ENCODE measurements around the gene GMPR.
"Not testable (repeated sequence)": the region's sequence is repeated elsewhere in the genome, so short reads cannot be mapped to it uniquely, and the experiment has no call there.

Gene GMPR

DNA sequence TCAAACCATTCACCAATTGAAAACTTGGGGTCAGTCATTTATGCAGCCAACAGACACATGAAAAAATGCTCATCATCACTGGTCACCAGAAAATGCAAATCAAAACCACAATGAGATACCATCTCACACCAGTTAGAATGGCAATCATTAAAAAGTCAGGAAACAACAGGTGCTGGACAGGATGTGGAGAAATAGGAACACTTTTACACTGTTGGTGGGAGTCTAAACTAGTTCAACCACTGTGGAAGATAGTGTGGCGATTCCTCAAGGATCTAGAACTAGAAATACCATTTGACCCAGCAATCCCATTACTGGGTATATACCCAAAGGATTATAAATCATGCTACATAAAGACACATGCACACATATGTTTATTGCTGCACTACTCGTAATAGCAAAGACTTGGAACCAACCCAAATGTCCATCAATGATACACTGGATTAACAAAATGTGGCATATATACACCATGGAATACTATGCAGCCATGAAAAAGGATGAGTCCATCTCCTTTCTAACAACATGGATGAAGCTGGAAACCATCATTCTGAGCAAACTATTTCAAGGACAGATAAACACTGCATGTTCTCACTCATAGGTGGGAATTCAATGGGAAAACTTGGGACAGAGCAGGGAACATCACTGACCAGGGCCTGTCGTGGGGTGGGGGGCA lies 13.2 kb upstream of the GMPR start:
- DNase-seq (ENCODE audit: low spot score): not testable (repeated sequence)

DNA sequence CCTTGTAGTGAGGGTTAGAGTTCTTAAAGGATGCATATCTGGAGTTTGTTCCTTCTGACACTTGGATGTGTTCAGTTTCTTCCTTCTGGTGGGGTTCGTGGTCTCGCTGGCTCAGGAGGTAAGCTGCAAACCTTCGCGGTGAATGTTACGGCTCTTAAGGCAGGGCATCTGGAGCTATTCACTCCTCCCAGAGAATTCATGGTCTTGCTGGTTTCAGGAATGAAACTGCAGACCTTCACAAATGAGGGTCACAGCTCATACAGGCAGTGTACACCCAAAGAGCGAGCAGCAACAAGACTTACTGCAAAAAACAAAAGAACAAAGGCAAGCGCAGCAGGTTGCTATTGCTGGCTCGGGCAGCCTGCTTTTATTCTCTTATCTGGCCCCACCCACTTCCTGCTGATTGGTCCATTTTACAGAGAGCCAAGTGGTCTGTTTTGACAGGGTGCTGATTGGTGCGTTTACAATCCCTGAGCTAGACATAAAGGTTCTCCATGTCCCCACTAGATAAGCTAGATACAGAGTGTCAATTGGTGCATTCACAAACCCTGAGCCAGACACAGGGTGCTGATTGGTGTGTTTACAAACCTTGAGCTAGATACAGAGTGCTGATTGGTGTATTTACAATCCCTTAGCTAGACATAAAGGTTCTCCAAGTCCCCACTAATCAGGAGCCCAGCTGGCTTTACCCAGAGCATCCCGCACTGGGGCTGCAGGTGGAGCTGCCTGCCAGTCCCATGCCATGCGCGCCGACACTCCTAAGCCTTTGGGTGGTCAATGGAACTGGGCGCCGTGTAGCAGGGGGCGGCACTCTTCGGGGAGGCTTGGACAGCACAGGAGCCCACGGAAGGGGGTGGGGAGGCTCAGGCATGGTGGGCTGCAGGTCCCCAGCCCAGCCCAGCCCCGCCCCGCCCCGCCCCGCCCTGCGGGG lies 12.0 kb upstream of the GMPR start:
- not testable (repeated sequence) for DNase-seq (ENCODE audit: low spot score)

DNA sequence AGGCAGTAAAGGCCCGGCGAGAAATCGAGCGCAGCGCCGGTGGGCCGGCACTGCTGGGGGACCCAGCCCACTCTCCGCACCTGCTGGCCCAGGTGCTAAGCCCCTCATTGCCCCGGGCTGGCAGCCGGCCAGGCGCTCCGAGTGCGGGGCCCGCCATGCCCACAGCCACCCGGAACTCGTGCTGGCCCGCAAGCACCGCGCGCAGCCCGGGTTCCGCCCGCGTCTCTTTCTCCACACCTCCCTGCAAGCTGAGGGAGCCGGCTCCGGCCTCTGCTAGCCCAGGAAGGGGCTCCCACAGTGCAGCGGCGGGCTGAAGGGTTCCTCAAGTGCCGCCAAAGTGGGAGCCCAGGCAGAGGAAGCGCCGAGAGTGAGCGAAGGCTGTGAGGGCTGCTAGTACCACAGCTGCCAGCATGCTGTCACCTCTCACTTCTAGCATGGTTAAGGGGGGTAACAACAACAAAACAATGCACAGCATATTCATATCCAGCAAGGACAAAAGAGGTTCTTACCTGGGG lies 11.3 kb upstream of the GMPR start:
- DNase-seq (ENCODE audit: low spot score): no peak

DNA sequence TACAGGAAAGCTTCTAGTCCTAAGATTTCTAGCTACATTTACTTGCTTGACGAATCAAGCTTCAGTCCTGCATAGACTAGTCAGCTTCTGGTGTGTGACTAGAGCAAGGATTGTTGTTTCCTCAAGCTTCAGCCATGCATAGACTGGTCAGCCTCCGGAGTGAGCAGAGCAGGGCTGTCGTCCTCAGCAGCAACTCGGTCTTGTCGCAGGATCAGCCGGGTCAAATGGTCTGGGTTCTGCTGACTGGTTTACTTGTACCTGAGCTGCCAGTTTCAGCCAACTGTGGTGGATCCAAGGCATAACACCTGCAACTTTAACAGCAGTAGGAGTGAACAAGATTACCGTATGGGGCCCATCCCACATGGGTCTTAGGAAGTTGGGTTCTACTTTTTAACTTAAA lies 10.8 kb upstream of the GMPR start:
- DNase-seq (ENCODE audit: low spot score): no peak

DNA sequence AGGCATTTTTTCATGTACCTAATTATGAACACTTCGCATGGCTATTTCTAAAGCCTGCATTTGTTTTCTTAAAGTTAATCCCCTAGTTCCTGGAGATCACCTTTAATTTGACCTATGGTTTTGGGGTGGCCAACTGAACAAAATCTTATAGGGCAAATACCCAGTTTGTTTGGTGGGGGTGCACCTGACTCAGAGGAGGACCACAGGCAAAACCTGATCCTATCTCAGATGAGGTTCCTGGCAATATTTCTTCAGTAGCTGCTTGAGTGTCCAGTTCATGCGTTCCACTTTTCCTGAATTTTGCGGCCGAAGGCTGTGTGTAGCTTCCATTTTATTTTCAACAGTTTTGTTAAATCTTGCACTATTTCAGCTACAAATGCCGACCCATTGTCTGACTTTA lies 10.3 kb upstream of the GMPR start:
- DNase-seq (ENCODE audit: low spot score): no peak

DNA sequence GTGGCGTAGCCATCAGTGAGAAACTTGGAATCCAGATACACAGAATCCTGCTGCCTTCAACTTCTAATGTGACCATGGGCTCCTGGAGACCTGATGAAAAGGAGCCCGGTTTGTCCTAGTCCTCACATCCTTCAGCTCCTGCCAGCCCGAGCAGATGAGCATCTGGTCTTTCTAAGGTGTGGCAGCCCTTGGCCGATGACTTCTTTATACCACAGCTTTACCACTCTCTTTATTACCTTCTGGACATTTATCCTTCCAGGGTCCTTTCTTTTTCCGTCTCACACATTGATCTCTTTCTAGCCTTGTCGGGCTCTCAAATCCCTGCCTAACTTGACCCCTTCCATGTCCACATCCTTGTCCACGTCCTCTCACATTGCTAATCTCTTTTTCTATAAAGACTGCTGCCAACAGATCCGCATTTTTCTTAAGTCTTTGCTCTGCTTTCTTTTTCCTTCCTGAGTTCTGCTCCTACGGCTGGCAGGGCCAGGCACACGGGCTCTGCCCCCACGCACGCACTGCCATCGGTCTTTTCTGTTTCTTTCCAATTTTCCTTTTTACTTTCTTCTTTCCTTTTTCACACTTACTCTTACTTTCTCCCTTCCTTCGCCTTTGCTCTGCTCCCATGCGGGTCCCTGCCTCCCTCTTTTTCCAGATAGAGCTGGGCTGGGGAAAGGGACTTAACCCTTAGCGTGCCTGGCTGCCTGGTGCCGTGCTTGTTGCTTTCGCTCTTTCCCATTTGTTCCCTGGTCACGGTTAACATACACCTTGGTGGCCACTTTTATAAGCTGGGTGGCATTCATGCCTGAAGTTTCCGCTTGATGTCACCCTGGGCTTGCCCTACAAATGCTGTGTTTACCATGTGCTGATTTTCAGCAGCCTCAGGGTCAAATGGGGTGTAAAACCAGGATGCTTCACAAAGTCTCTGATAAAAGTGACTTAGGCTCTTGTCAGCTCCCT lies 9.4 kb upstream of the GMPR start:
- DNase-seq (ENCODE audit: low spot score): no peak

DNA sequence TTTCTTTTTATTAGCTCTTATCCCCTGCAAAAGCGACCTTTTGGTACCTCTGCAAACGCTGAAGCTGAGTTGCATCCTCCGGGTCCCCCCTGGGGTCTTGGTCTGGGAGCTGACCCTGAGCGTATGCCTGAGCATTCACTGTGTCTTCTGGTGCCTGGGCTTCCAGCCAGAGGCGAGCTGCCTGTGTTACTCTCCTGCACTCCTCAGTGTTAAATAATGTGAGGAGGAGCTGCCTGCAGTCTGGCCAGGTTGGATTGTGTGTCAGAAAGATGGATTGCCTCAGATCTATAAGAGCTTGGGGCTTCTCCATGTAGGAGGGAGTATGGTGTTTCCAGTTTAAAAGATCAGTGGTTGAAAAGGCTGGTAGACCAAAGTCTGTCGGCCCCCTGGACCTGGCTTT lies 8.7 kb upstream of the GMPR start:
- DNase-seq (ENCODE audit: low spot score): no peak

DNA sequence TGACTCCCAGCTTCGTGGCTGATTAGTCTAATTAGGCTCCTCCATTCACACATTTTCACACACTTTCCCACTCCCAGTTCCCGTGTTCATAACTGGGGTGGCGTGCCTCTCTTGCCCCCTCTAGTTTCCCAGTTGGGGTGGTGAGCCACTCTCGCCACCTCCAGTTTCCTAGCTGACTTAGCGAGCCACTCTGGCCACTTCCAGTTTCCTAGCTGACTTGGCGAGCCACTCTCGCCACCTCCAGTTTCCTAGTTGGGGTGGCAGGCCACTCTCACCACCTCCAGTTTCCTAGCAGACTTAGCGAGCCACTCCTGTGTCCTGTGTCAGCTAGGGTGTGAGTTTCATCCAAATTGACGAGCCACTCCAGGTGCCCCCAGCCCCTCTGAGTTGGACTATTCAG lies 7.4 kb upstream of the GMPR start:
- DNase-seq (ENCODE audit: low spot score): no peak

DNA sequence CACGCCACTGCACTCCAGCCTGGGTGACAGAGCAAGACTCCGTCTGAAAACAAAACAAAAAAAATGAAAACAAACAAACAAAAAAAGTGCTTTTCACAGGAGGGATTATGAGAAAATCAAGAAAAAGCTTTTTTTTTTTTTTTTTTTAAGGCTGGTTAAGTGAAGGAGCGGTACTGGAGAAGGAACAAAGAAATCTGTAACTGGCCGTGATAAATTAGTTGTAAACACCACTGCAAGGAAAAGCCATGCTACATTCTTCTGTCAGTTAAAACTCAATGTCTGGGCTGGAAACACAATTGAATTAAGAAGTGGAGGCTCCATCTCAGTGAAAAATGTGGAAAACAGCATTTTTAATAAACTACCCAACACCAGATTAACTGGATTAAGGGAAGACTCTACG lies 6.3 kb upstream of the GMPR start:
- no peak for DNase-seq (ENCODE audit: low spot score)

DNA sequence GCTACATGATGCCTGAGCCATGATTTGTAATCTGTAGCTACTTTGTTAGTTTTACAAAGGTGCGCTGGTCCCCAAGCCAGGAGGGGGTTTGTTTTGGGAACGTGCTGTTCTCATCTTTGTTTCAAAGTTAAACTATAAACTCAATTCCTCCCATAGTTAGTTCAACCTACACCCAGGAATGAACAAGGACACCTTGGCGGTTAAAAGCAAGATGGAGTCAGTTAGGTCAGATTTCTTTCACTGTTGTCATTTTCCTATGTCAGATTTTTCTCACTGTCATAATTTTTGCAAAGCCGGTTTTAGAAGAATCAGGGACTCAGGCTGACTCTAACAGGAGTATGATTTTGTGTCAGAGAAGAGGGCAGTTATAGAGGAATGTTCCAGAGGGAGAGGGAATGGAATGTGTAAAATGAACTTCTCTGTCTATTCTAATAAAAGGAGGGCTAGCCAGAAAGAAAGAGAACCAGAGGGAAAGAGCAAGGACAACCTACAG lies 2.3 kb upstream of the GMPR start:
- no peak for DNase-seq (ENCODE audit: low spot score)

DNA sequence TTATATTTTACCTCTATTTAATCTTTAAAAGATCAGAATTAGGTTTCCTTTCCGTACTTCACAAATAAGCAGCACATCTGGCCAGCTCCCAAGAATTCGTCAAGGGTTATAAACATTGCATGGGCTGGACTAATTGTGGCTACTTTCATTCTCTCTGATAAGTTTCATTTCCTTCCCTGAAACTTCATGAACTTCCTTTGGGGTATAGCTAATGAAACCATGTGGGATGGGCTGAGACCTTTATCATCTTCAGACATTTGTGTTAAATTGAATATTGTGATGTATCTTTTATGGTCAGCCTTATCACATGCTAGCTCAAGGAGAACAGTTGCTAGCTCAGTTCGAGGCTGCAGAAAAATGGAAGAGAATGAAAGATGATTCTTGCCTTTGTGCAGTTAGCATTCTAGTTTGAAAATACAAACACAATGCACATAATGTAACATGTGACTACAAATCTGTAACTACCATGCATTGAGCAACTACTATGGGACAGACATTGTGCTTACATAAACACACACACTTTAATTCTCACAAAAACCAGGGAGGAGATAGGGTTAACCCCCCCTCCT lies 1.7 kb upstream of the GMPR start:
- no peak for DNase-seq (ENCODE audit: low spot score)

DNA sequence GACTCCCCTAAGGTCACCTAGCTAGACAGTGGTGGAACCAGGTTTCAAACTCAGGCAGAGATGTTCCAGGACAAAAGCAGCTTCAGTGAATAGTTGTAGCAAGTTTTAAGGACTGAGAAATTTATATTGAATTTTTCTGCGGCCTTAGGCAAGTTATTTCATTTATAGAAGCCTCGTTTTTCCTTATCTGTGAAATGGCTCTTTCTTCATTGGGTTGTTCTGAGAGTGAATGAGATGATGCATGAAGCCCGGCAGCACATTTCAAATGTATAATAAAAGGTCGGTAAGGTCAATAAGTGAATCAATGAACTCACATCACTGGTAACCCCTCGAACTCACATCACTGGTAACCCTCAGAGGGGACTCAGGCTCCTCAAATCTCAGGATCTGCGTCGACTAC lies 1.1 kb upstream of the GMPR start:
- no peak for DNase-seq (ENCODE audit: low spot score)

DNA sequence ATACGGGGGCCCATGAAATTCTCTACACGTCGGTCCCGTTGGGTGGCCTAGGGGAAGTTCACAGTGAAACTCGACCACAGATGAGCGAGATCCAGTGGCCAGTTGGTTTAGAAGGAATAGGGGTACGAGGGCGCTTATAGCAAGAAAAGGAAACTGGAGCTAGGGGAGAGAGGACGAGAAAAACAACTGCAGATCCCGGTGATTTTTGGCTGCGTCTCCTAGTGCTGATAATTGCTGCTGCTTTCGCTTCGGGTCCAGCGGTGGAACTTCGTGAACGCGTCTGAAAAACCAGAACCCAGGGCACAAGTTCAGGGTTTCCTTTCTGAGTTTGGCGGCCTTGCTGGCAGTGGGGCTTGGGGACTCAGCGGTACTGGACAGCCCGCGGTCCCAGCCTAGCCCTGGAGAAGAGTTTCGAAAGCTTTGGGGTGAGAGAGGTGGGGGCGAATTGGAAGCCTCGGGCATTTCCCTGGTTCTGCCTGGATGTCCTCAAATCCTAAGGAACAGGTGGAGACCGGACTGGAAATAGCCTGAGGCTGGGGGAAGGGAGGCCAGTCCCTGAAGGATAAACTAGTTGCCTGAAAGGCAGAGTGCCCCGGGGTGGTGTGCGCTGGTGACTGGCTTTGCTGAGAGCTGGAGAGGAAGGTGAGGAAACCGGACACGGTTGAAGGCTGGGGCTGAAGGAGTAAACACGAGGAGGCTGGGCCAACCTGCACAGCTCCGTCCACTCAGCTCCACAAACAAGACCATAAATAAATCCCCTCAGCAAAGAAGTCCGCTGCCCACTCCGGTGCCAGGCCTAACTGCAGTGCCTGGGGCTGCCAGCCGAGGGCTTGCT lies 793 bp downstream of the GMPR start:
- no peak for DNase-seq (ENCODE audit: low spot score)

DNA sequence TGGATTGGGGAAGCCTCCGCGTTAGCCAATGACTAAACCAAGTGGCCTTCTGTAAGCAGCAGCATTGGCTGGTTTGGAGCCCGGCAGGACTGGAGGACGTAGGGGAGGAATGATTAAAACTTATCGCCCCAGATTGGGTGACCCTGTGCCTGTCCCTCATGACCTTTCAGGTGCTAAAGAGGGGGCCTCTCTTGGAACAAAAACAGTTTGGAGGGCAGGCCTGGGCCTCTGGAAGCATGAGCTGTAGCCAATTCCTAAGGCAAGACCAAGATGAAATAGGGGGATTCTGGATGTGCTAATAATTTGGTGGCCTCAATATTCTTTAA lies 1.4 kb downstream of the GMPR start:
- no peak for DNase-seq (ENCODE audit: low spot score)

DNA sequence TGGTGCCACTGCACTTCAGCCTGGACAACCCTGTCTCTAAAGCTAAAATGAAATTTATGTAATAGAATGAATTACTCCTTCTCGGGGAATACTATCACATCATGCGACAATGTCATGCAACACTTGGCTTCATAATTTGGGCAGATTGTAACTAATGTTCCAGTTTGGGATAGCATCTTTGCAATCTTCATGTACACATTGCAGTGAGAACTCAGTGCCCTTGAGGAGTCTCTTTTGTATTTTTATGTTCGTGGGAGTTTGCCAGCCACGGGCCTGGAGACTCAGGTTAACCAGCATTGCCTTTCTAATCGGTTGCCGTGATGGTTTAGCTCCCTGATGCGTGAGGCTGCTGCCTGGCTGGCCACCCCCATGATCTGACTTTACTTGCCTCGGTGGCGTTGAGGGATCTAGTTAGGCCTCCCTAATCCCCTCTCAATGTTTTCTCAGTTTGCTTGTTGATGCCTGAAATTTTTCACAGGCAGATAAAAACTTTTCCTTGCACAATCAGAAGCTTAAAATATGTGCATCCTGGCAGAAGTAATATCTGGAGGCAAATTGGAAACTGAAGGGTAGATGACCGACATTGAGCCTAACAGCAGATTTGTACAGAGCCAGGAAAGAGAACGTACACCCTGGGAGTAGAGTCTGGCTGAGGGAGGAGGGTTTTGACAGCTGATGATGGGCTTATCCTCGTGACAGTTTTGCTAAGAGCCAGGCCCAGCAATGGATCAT lies 2.4 kb downstream of the GMPR start:
- no peak for DNase-seq (ENCODE audit: low spot score)

DNA sequence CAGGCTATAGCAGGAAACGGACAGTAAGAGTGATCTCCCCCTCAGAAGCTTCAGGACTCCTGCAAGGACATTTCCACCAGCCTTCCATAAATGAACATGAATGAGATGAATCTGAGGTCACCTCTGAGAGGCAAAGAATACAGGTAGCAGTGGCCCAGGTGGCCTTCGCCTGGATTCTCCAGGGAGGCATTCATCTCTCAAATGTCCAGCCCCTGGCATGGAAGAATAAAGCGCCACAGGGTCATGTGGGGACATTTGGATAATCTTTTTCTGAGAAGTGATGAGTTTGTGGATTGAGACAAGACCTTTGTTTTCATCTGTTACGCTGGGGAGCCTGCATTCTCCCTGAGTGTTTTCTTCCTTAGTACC lies 2.9 kb downstream of the GMPR start:
- DNase-seq (ENCODE audit: low spot score): no peak

DNA sequence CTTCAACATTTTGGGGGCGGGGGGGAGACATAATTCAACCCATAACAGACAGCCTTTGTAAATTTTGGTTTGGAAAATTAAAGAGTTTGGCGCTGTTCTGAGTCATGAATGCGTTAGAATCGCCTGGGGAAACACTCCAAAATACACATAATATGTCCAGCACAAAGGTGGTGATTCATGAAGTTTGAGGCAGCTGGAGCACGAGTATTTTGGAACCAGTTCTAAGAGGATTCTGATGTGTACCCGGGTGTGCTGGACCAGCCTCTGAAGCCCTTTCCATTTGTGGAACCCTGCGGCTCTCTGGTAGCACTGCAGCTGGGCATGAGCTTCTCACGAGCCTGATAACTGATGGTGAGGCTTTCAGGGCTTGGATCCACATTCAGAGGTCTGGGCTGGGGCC lies 4.7 kb downstream of the GMPR start:
- DNase-seq (ENCODE audit: low spot score): no peak

DNA sequence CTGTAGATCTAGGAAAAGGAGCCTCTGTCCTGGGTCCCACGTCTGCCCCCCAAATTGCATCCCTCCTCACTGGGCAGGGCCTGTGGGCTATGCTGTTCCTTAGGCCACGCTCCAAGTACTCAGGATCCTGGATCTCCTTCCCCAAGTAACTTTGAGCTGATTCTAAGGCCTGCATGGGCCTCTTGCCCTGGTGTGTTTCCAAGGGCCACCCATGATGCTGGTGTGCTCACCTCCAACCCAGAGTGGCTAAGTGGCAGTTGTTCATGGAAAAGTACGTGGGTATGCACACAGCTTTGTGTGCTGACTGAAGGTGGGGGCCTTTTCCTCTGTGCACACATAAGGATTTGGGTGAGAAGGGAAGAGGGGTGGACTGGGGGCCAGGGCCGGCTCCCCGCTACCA lies 5.3 kb downstream of the GMPR start:
- no peak for DNase-seq (ENCODE audit: low spot score)

DNA sequence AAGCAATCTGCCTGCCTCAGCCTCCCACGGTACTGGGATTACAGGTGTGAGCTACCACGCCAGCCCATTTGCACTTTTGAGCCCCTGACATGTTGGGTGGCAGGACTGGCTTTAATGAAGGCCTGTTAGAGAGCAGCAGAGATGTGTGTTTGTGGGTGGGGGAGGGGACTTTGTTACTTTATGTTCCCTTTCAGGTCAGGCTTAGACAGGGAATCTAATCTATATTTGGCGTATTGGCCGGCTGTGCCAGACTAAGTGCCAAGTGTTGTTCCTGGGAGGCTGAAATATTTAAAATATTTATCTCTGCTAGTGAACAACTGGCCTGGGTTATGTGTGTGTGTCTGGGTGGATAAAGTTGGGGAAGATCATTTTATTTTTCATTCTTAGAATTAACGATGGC lies 6.1 kb downstream of the GMPR start:
- DNase-seq (ENCODE audit: low spot score): no peak

DNA sequence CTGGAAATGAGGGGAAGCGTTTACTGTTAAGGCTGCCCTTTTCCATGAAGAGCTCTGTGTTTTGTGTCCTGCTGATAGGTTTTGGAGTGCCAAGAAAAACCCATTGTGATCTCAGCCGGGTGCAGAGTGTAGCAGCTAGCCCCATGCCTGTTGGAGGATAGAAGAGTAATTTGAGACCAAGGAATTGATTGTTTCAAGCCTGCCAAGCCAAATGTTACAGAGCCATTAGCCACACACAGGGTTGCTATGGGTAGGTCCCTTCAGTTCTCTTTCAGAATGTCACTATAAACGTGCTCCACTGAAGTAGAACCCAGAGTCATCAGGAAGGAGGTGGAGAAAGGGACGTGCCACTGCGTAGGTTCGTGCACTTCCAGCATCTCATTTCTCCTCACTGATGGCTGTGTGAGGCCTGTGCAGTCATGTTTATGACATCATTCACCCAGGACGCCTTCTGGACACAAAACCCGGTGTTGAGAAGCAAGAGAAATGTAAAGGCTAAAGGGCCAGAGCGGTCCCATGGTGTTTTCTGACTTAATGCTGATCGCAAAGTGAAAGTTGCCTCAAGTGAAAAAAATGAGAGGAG lies 6.6 kb downstream of the GMPR start:
- DNase-seq (ENCODE audit: low spot score): no peak
